Measurements from ENCODE around the gene CHST3.

Gene CHST3

GRCh38 chr10:72053690-72054089, 89.5 kb downstream of the CHST3 start:
- Histone ChIP-seq H3K9ac (no peak overlapping the region), H3K9me3 (no peaks in the 10 kb centered on the region), H4K20me1 (no peaks in the 10 kb centered on the region), H3K27ac (no peak overlapping the region), H3K4me2 (no peak overlapping the region), H3K4me1 (peaks cover 11% of the 10 kb centered on the region), H3K4me3 (no peak overlapping the region), H3K27me3 (no peaks in the 10 kb centered on the region), H3K36me3 (no peaks in the 10 kb centered on the region)
- no peak for TF ChIP-seq Cebpa-rat (IDR thresholded peaks at IDR 0.05)

GRCh38 chr10:72056113-72056512, 91.9 kb downstream of the CHST3 start:
- no peak overlapping the region for H3K4me3 ChIP-seq
- H3K4me1 ChIP-seq, result peaks cover 24% of the 10 kb centered on the region
- no peak overlapping the region for H3K4me2 ChIP-seq
- TF ChIP-seq Cebpa-rat (IDR thresholded peaks at IDR 0.05), result no peak
- no peak overlapping the region for H3K27ac ChIP-seq
- H3K27me3 ChIP-seq, result no peaks in the 10 kb centered on the region
- H4K20me1 ChIP-seq, result no peaks in the 10 kb centered on the region
- H3K9ac ChIP-seq, result no peak overlapping the region
- no peaks in the 10 kb centered on the region for H3K36me3 ChIP-seq
- no peaks in the 10 kb centered on the region for H3K9me3 ChIP-seq

GRCh38 chr10:72056932-72057751, 92.9 kb downstream of the CHST3 start:
- no peak for TF ChIP-seq Cebpa-rat (IDR thresholded peaks at IDR 0.05)
- Histone ChIP-seq H3K4me3 (no peak overlapping the region), H3K36me3 (no peaks in the 10 kb centered on the region), H3K27me3 (no peaks in the 10 kb centered on the region), H3K27ac (no peak overlapping the region), H3K4me1 (peaks cover 31% of the 10 kb centered on the region), H3K9me3 (no peaks in the 10 kb centered on the region), H3K9ac (no peak overlapping the region), H4K20me1 (no peaks in the 10 kb centered on the region), H3K4me2 (no peak overlapping the region)

- H3K27ac ChIP-seq, result no peak overlapping the region
- no peaks in the 10 kb centered on the region for H3K36me3 ChIP-seq
- no peaks in the 10 kb centered on the region for H4K20me1 ChIP-seq
- H3K4me2 ChIP-seq, result peak overlapping the region; percentile 77; the same call in 1 of the 2 replicates
- H3K27me3 ChIP-seq, result no peaks in the 10 kb centered on the region
- TF ChIP-seq Cebpa-rat (IDR thresholded peaks at IDR 0.05), result no peak
- H3K9me3 ChIP-seq, result no peaks in the 10 kb centered on the region
- peaks cover 31% of the 10 kb centered on the region for H3K4me1 ChIP-seq
- H3K9ac ChIP-seq, result no peak overlapping the region
- no peak overlapping the region for H3K4me3 ChIP-seq
These were observed 94.2 kb downstream of the CHST3 start for GRCh38 chr10:72058347-72058898.

- no peaks in the 10 kb centered on the region for H3K9me3 ChIP-seq
- peaks cover 31% of the 10 kb centered on the region for H3K4me1 ChIP-seq
- no peaks in the 10 kb centered on the region for H4K20me1 ChIP-seq
- H3K27me3 ChIP-seq, result no peaks in the 10 kb centered on the region
- H3K27ac ChIP-seq, result no peak overlapping the region
- H3K4me2 ChIP-seq, result peak overlapping the region; percentile 77
- H3K9ac ChIP-seq, result no peak overlapping the region
- TF ChIP-seq Cebpa-rat (IDR thresholded peaks at IDR 0.05), result no peak
- H3K4me3 ChIP-seq, result no peak overlapping the region
- H3K36me3 ChIP-seq, result no peaks in the 10 kb centered on the region
These were observed 95.0 kb downstream of the CHST3 start for GRCh38 chr10:72058989-72059842.

- peaks cover 31% of the 10 kb centered on the region for H3K4me1 ChIP-seq
- H3K9me3 ChIP-seq, result no peaks in the 10 kb centered on the region
- H3K27me3 ChIP-seq, result no peaks in the 10 kb centered on the region
- H3K9ac ChIP-seq, result no peak overlapping the region
- TF ChIP-seq Cebpa-rat (IDR thresholded peaks at IDR 0.05), result no peak
- no peak overlapping the region for H3K4me3 ChIP-seq
- peak overlapping the region; percentile 77 for H3K4me2 ChIP-seq
- H3K27ac ChIP-seq, result no peak overlapping the region
- no peaks in the 10 kb centered on the region for H4K20me1 ChIP-seq
- H3K36me3 ChIP-seq, result no peaks in the 10 kb centered on the region
These were observed 95.9 kb downstream of the CHST3 start for GRCh38 chr10:72059843-72060822.

GRCh38 chr10:72061491-72061890, 97.3 kb downstream of the CHST3 start:
- Histone ChIP-seq H3K36me3 (no peaks in the 10 kb centered on the region), H3K27me3 (no peaks in the 10 kb centered on the region), H3K9ac (no peak overlapping the region), H3K9me3 (no peaks in the 10 kb centered on the region), H3K27ac (no peak overlapping the region), H3K4me2 (peak overlapping the region; percentile 60), H3K4me1 (peaks cover 31% of the 10 kb centered on the region), H3K4me3 (no peak overlapping the region), H4K20me1 (no peaks in the 10 kb centered on the region)
- no peak for TF ChIP-seq Cebpa-rat (IDR thresholded peaks at IDR 0.05)

- Histone ChIP-seq H3K9ac (no peak overlapping the region), H3K4me2 (peak overlapping the region; percentile 60; the same call in 1 of the 2 replicates), H3K4me3 (no peak overlapping the region), H3K27ac (no peak overlapping the region), H3K9me3 (no peaks in the 10 kb centered on the region), H3K36me3 (no peaks in the 10 kb centered on the region), H4K20me1 (no peaks in the 10 kb centered on the region), H3K4me1 (peaks cover 31% of the 10 kb centered on the region), H3K27me3 (no peaks in the 10 kb centered on the region)
- TF ChIP-seq Cebpa-rat (IDR thresholded peaks at IDR 0.05), result no peak
These were observed 97.7 kb downstream of the CHST3 start for GRCh38 chr10:72061930-72062329.

- Histone ChIP-seq H4K20me1 (no peaks in the 10 kb centered on the region), H3K4me1 (peaks cover 31% of the 10 kb centered on the region), H3K9ac (no peak overlapping the region), H3K9me3 (no peaks in the 10 kb centered on the region), H3K27ac (no peak overlapping the region), H3K4me2 (no peak overlapping the region), H3K36me3 (no peaks in the 10 kb centered on the region), H3K27me3 (no peaks in the 10 kb centered on the region), H3K4me3 (no peak overlapping the region)
- no peak for TF ChIP-seq Cebpa-rat (IDR thresholded peaks at IDR 0.05)
These were observed 98.2 kb downstream of the CHST3 start for GRCh38 chr10:72062382-72062781.
